ENCODE measurements around the gene DNAL4.

The DNAL4 gene

GRCh38 chr22:38735465-38736256 is 58.3 kb downstream of the DNAL4 start:
- no peak for DNase-seq (ENCODE audit: low read depth)
- no peak overlapping the region for H3K4me3 ChIP-seq (ENCODE audit: low read depth, low read length)
- in situ Hi-C loops (cut with HindIII; ENCODE audit: low sequenced_read_pairs): no loop called here
- TF ChIP-seq CTCF (IDR thresholded peaks at IDR 0.05; ENCODE audit: low read depth, low read length, missing control alignments): no peak

DNA sequence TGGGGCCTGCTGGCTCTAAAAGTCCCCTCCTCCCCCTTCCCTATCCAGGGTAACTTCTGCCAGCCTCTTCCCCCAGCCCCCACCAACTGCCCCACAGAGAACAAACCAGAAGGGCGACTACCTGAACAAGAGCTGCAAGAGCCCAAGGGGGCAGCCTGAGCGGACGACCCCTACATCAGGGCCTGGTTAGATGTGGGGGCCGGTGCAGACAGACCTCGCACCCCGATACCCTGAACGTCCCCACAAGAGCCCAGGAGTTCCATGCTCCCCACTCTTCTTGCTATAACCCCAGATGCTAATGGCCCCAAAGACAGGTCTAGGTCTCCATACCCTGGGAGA is 58.8 kb downstream of the DNAL4 start:
- no peak for TF ChIP-seq CTCF (IDR thresholded peaks at IDR 0.05; ENCODE audit: low read depth, low read length, missing control alignments)
- H3K4me3 ChIP-seq (ENCODE audit: low read depth, low read length): no peak overlapping the region
- DNase-seq (ENCODE audit: low read depth): no peak
- in situ Hi-C loops (cut with HindIII; ENCODE audit: low sequenced_read_pairs): no loop called here

GRCh38 chr22:38734421-38735100 is 59.4 kb downstream of the DNAL4 start:
- in situ Hi-C loops (cut with HindIII; ENCODE audit: low sequenced_read_pairs): no loop called here
- no peak for TF ChIP-seq CTCF (IDR thresholded peaks at IDR 0.05; ENCODE audit: low read depth, low read length, missing control alignments)
- no peak overlapping the region for H3K4me3 ChIP-seq (ENCODE audit: low read depth, low read length)
- no peak for DNase-seq (ENCODE audit: low read depth)

GRCh38 chr22:38733724-38734381 is 60.1 kb downstream of the DNAL4 start:
- DNase-seq (ENCODE audit: low read depth): no peak
- H3K4me3 ChIP-seq (ENCODE audit: low read depth, low read length): no peak overlapping the region
- TF ChIP-seq CTCF (IDR thresholded peaks at IDR 0.05; ENCODE audit: low read depth, low read length, missing control alignments): no peak
- in situ Hi-C loops (cut with HindIII; ENCODE audit: low sequenced_read_pairs): no loop called here

GRCh38 chr22:38733329-38733723 is 60.6 kb downstream of the DNAL4 start:
- TF ChIP-seq CTCF (IDR thresholded peaks at IDR 0.05; ENCODE audit: low read depth, low read length, missing control alignments): peak; percentile 75
- in situ Hi-C loops (cut with HindIII; ENCODE audit: low sequenced_read_pairs): no loop called here
- no peak overlapping the region for H3K4me3 ChIP-seq (ENCODE audit: low read depth, low read length)
- no peak for DNase-seq (ENCODE audit: low read depth)

DNA sequence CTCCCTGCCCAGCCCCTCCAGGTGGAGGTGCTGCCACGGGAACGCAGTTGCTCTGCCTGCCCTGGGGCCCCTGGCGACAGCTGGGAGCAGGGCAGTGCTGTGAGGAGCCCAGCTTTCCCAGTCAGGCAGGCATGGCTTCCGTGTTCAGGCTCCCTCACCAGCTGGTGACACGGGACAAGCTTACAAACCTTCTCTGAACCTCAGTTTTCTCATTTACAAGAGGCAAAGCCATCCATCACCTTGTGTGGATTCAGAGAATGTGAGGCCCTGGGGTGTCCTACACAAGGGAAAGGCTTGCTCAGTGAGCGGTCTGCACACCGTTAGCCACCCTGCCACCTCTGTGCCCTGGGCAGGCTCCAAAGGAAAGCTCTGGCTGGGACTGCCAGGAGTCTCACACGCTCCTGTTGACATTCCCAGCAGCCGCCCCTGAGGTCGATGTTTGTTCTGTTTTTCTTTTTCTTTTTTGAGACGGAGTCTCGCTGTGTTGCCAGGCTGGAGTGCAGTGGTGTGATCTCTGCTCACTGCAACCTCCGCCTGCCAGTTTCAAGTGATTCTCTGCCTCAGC is 61.6 kb downstream of the DNAL4 start:
- TF ChIP-seq CTCF (IDR thresholded peaks at IDR 0.05; ENCODE audit: low read depth, low read length, missing control alignments): no peak
- no peak for DNase-seq (ENCODE audit: low read depth)
- in situ Hi-C loops (cut with HindIII; ENCODE audit: low sequenced_read_pairs): no loop called here

More for the DNA sequence above, 61.6 kb downstream of the DNAL4 start:
- no peak overlapping the region for H3K4me3 ChIP-seq (ENCODE audit: low read depth, low read length)
